Activated CD4-positive, alpha-beta T cell treated with anti-CD3 and anti-CD28 coated beads for 36 hours (primary cell): Measurements from ENCODE around the gene TSGA10. TPM values are rescaled to one million over a fixed set of nuclear protein-coding genes. Genes with fewer than 3 reads are reported as not detected.
"Not testable (repeated sequence)": the region's sequence is repeated elsewhere in the genome, so short reads cannot be mapped to it uniquely, and the experiment has no call there.

Experiments
- ATAC-seq: fragments of 200-7000 bp; cut with Tn5 transposase; one replicate; pipeline ENCODE4 v1.10.0; 2021; ENCODE audit warnings: mild to moderate bottlenecking, moderate library complexity
- CTCF ChIA-PET: fragments of 350-600 bp; sonication (Branson Sonifier 250); formaldehyde crosslinking; loops from one replicate; lab custom pipeline; 2021; ENCODE audit warnings: antibody characterized with exemption; lab: Charles Lee
- POLR2A ChIA-PET: fragments of 350-600 bp; sonication (Branson Sonifier 250); formaldehyde crosslinking; loops from one replicate; lab custom pipeline; 2021; ENCODE audit warnings: antibody characterized with exemption, inconsistent platforms; lab: Charles Lee
- DNase-seq: peaks from one replicate; pipeline ENCODE4 v3.0.0-alpha.2; 2020
- H3K27ac Mint-ChIP-seq: one replicate; pipeline ENCODE4 v1.8.0; 2021; ENCODE audit warnings: mixed read lengths
- H3K27me3 Mint-ChIP-seq: one replicate; pipeline ENCODE4 v1.8.0; 2021; ENCODE audit warnings: mixed read lengths
- H3K36me3 Mint-ChIP-seq: one replicate; pipeline ENCODE4 v1.8.0; 2021; ENCODE audit warnings: low read depth, mixed read lengths
- H3K4me1 Mint-ChIP-seq: one replicate; pipeline ENCODE4 v1.8.0; 2021; ENCODE audit warnings: mixed read lengths
- H3K4me3 Mint-ChIP-seq: one replicate; pipeline ENCODE4 v1.8.0; 2021; ENCODE audit warnings: mild to moderate bottlenecking, moderate library complexity, mixed read lengths
- H3K9me3 Mint-ChIP-seq: one replicate; pipeline ENCODE4 v1.8.0; 2021; ENCODE audit warnings: low read depth, mixed read lengths
- intact Hi-C, 2 experiments: fragments of 100-400 bp; cut with DNase I in 1 of 2; cut with micrococcal nuclease in 1 of 2; formaldehyde crosslinking; loops; one replicate each; pipeline versions ENCODE4 v1.14.2 to v1.15.1; 2022 to 2024; cut with DNase I, micrococcal nuclease
- total RNA-seq, 2 experiments: library from RNA; stranded (reverse); gene quantifications; one replicate each; pipeline ENCODE4 v1.2.3, GENCODE V29; 2021

TSGA10 gene
- total RNA-seq, 2 experiments from 2014 or later: 6.4 to 9.4 TPM

GRCh38 chr2:98988695-98989094 lies 166.0 kb downstream of the TSGA10 start:
- POLR2A ChIA-PET, DNase-seq: not testable (repeated sequence)

GRCh38 chr2:98985905-98986666 lies 168.7 kb downstream of the TSGA10 start:
- CTCF ChIA-PET: no interaction called here
- ATAC-seq (peak; percentile 51), DNase-seq (no peak)
- peaks cover 2% of the 10 kb centered on the region for H3K27me3 Mint-ChIP-seq
- H3K36me3 Mint-ChIP-seq: no peaks in the 10 kb centered on the region
- no peaks in the 10 kb centered on the region for H3K4me1 Mint-ChIP-seq
- no peak overlapping the region for H3K4me3 Mint-ChIP-seq
- POLR2A ChIA-PET: no interaction called here
- no peak overlapping the region for H3K27ac Mint-ChIP-seq
- H3K9me3 Mint-ChIP-seq: no peaks in the 10 kb centered on the region
- intact Hi-C loops: loop anchor here in 1 of 2 experiments (2.0 kb wide), 1 partner anchor 47 kb away; no protein-coding TSS in a partner anchor

More at GRCh38 chr2:98988695-98989094, 166.0 kb downstream of the TSGA10 start:
- CTCF ChIA-PET, H3K27ac Mint-ChIP-seq, H3K4me1 Mint-ChIP-seq, H3K36me3 Mint-ChIP-seq, H3K9me3 Mint-ChIP-seq, intact Hi-C loops, H3K27me3 Mint-ChIP-seq, ATAC-seq, H3K4me3 Mint-ChIP-seq: not testable (repeated sequence)

GRCh38 chr2:98975611-98976010 lies 179.1 kb downstream of the TSGA10 start:
- H3K27me3 Mint-ChIP-seq: peaks cover 19% of the 10 kb centered on the region
- no peaks in the 10 kb centered on the region for H3K4me1 Mint-ChIP-seq
- ATAC-seq (no peak), DNase-seq (no peak)
- peaks cover 11% of the 10 kb centered on the region for H3K36me3 Mint-ChIP-seq
- intact Hi-C loops: no loop called here
- no peak overlapping the region for H3K27ac Mint-ChIP-seq
- peaks cover 19% of the 10 kb centered on the region for H3K9me3 Mint-ChIP-seq
- ChIA-PET CTCF (interaction anchor here (0.6 to 1.1 kb wide), 2 partner anchors 27 to 219 kb away, joined by 3 read pairs; no protein-coding TSS in a partner anchor), POLR2A (no interaction called here)
- H3K4me3 Mint-ChIP-seq: no peak overlapping the region

GRCh38 chr2:98972582-98973167 lies 182.1 kb downstream of the TSGA10 start:
- H3K27me3 Mint-ChIP-seq: peaks cover 17% of the 10 kb centered on the region
- no peaks in the 10 kb centered on the region for H3K4me1 Mint-ChIP-seq
- intact Hi-C loops: no loop called here
- CTCF ChIA-PET: no interaction called here
- ATAC-seq (no peak), DNase-seq (no peak)
- H3K4me3 Mint-ChIP-seq: no peak overlapping the region
- H3K9me3 Mint-ChIP-seq: peaks cover 32% of the 10 kb centered on the region
- H3K27ac Mint-ChIP-seq: no peak overlapping the region
- peaks cover 11% of the 10 kb centered on the region for H3K36me3 Mint-ChIP-seq
- POLR2A ChIA-PET: no interaction called here

GRCh38 chr2:98959810-98960507 lies 194.8 kb downstream of the TSGA10 start:
- Mint-ChIP-seq H3K27ac (no peak overlapping the region), H3K9me3 (peaks cover 4% of the 10 kb centered on the region), H3K36me3 (no peaks in the 10 kb centered on the region), H3K27me3 (peaks cover 6% of the 10 kb centered on the region), H3K4me3 (no peak overlapping the region), H3K4me1 (no peaks in the 10 kb centered on the region)
- POLR2A ChIA-PET: no interaction called here
- no peak for DNase-seq
- ATAC-seq: no peak
- intact Hi-C loops: no loop called here
- CTCF ChIA-PET: no interaction called here

- Mint-ChIP-seq H3K4me1 (no peaks in the 10 kb centered on the region), H3K4me3 (no peak overlapping the region), H3K27me3 (peaks cover 19% of the 10 kb centered on the region), H3K27ac (no peak overlapping the region), H3K36me3 (no peaks in the 10 kb centered on the region), H3K9me3 (no peaks in the 10 kb centered on the region)
- no peak for ATAC-seq
- DNase-seq: no peak
- ChIA-PET POLR2A (no interaction called here), CTCF (no interaction called here)
- intact Hi-C loops: no loop called here
These were observed 201.8 kb downstream of the TSGA10 start for GRCh38 chr2:98952966-98953365.

- ChIA-PET CTCF (interaction anchor here (0.6 to 1.2 kb wide), 3 partner anchors 12 to 26 kb away, joined by 3 to 5 read pairs (median 3); no protein-coding TSS in a partner anchor), POLR2A (no interaction called here)
- no peak for ATAC-seq
These were observed 205.6 kb downstream of the TSGA10 start for GRCh38 chr2:98948956-98949739.

GRCh38 chr2:98947554-98947953 lies 207.2 kb downstream of the TSGA10 start:
- H3K36me3 Mint-ChIP-seq: no peaks in the 10 kb centered on the region
- no peak for ATAC-seq
- no peaks in the 10 kb centered on the region for H3K4me1 Mint-ChIP-seq
- intact Hi-C loops: loop anchor here in 1 of 2 experiments (10.0 kb wide), 1 partner anchor 117 kb away; no protein-coding TSS in a partner anchor
- ChIA-PET CTCF (no interaction called here), POLR2A (no interaction called here)
- no peak overlapping the region for H3K27ac Mint-ChIP-seq
- H3K9me3 Mint-ChIP-seq: no peaks in the 10 kb centered on the region
- H3K4me3 Mint-ChIP-seq: no peak overlapping the region
- H3K27me3 Mint-ChIP-seq: peaks cover 12% of the 10 kb centered on the region
- DNase-seq: no peak

More at GRCh38 chr2:98948956-98949739, 205.6 kb downstream of the TSGA10 start:
- H3K36me3 Mint-ChIP-seq: no peaks in the 10 kb centered on the region
- peaks cover 19% of the 10 kb centered on the region for H3K27me3 Mint-ChIP-seq
- intact Hi-C loops: loop anchor here in 1 of 2 experiments (10.0 kb wide), 1 partner anchor 116 kb away; no protein-coding TSS in a partner anchor
- H3K4me1 Mint-ChIP-seq: no peaks in the 10 kb centered on the region
- H3K27ac Mint-ChIP-seq: no peak overlapping the region
- no peak for DNase-seq
- H3K4me3 Mint-ChIP-seq: no peak overlapping the region
- no peaks in the 10 kb centered on the region for H3K9me3 Mint-ChIP-seq

Other genes with a start within 250 kb of the TSGA10 start
- under 1 TPM in 1 of 2 experiments, not detected in 1; 0.59 TPM for gene CRACDL, start 218.7 kb downstream of the TSGA10 start, total RNA-seq
- gene C2orf15, start 13.2 kb downstream of the TSGA10 start, total RNA-seq: 1 to 10 TPM in 1 of 2 experiments, under 1 TPM in 1; 0.87 to 1.1 TPM
- gene LIPT1, start within 50 bp of the TSGA10 start, total RNA-seq: 1 to 10 TPM; 4.6 to 4.7 TPM
- 10 to 100 TPM; 66.3 to 70.9 TPM for gene MITD1, start 26.1 kb upstream of the TSGA10 start, total RNA-seq
- 10 to 100 TPM; 30.8 to 31.2 TPM for gene MRPL30, start 26.2 kb upstream of the TSGA10 start, total RNA-seq
- not detected for gene LYG2, start 100.7 kb upstream of the TSGA10 start, total RNA-seq
- gene LYG1, start 146.3 kb upstream of the TSGA10 start, total RNA-seq: under 1 TPM; 0.66 to 0.86 TPM
- gene TXNDC9, start 181.4 kb upstream of the TSGA10 start, total RNA-seq: 10 to 100 TPM; 19.4 to 27.9 TPM
- 10 to 100 TPM; 79.0 to 95.4 TPM for gene EIF5B, start 182.4 kb upstream of the TSGA10 start, total RNA-seq